ENCODE results near the gene ABCC8. TPM values are rescaled to one million over a fixed set of nuclear protein-coding genes. Genes with fewer than 3 reads are reported as not detected.

ABCC8 gene
- total RNA-seq, 1 donor from 2014 or later = not detected

DNA sequence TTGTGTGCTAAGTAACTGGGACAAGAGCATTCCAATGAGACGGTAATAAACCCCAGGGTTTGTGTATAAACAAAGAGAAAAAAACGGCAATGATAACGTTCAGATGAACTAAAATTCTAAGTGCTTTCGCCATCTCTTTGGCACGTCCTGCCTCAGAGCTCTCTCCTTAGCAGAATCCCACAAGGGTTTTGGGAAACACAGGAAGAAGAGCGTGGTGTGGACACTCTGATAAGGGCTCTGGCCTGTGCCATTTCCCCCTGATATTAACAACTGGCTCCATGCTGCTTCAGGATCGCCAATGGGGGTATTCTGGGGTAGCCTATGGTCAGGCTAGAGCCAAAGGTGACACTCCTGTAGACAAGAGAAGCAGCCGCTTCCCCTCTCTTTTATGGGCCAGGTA is 18.4 kb downstream of the ABCC8 start:
- DNase-seq = no peak
- no peak for ATAC-seq (ENCODE audit: low read depth)
- no peak overlapping the region for H3K27ac Mint-ChIP-seq
- TF ChIP-seq, protein P1, sequence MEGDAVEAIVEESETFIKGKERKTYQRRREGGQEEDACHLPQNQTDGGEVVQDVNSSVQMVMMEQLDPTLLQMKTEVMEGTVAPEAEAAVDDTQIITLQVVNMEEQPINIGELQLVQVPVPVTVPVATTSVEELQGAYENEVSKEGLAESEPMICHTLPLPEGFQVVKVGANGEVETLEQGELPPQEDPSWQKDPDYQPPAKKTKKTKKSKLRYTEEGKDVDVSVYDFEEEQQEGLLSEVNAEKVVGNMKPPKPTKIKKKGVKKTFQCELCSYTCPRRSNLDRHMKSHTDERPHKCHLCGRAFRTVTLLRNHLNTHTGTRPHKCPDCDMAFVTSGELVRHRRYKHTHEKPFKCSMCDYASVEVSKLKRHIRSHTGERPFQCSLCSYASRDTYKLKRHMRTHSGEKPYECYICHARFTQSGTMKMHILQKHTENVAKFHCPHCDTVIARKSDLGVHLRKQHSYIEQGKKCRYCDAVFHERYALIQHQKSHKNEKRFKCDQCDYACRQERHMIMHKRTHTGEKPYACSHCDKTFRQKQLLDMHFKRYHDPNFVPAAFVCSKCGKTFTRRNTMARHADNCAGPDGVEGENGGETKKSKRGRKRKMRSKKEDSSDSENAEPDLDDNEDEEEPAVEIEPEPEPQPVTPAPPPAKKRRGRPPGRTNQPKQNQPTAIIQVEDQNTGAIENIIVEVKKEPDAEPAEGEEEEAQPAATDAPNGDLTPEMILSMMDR (IDR thresholded peaks at IDR 0.05) = no peak
- peaks cover 10% of the 10 kb centered on the region for H3K27me3 Mint-ChIP-seq
- H3K4me3 Mint-ChIP-seq = no peak overlapping the region
- CTCF ChIA-PET = no interaction called here
- intact Hi-C loops (cut with micrococcal nuclease) = no loop called here
- POLR2A ChIA-PET = no interaction called here
- H3K9me3 Mint-ChIP-seq = no peaks in the 10 kb centered on the region
- no peaks in the 10 kb centered on the region for H3K4me1 Mint-ChIP-seq
- no peaks in the 10 kb centered on the region for H3K36me3 Mint-ChIP-seq (ENCODE audit: low read depth)

DNA sequence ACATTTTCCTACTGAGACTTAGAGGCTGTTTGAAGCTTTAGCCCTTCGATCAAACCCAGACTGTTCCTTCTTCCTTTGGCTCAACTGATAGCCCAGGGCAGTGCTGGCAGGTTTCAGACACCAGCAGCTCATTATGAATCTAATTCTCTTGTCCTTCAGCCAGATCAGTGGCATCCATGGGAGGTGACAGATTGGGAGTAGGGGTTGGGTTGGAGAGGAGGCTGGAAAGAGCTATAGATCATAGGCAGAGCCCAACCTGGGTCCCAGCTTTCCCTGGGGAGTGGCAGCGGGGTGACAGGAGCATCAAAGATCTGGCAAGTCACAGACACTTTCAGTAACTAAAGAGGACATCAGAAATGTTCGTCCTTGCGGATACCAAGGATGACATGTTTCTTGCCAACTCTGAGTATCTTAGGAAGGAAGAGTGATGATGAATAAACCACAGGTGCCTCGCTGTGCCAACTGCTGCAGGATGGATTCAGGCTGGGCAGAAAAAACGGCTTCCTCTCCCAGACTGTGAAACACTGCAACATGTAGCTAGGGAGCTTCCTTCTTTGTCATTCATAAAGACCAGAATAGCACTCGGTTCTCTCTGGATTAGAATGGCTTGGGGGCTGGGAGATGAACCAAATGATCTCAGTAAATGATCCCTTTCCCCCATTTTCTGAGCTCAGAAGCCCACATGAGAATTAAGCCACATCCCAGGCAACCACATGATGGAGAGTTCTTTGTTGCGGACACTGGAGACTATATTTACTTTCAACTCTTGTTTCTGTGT is 19.1 kb downstream of the ABCC8 start:
- Mint-ChIP-seq H3K4me1 (no peaks in the 10 kb centered on the region), H3K9me3 (no peaks in the 10 kb centered on the region), H3K36me3 (ENCODE audit: low read depth) (no peaks in the 10 kb centered on the region), H3K27ac (no peak overlapping the region), H3K4me3 (no peak overlapping the region), H3K27me3 (peaks cover 10% of the 10 kb centered on the region)
- intact Hi-C loops (cut with micrococcal nuclease) = no loop called here
- DNase-seq (no peak), ATAC-seq (ENCODE audit: low read depth) (no peak)
- TF ChIP-seq, protein P1 (IDR thresholded peaks at IDR 0.05) = no peak
- CTCF ChIA-PET = no interaction called here
- POLR2A ChIA-PET = no interaction called here

DNA sequence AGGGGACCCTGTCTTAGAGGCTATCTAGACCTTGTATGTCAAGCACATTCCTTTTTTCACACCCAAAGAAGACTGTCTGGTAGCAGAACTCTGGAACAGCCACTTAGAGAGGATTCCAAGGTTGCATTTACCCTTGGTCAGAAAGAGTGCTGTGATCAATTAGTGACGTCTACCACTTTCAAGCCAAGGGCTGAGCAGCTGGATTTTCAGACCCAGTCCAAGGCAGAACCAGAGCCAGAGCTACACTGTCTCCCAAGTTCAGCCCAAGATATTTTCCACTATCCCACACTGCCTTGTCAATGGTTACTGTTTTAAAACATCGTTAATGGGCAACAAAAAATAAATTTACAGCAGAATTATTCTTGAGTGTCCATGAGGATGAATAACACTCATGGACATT is 24.0 kb downstream of the ABCC8 start:
- H3K9me3 Mint-ChIP-seq = no peaks in the 10 kb centered on the region
- CTCF ChIA-PET = no interaction called here
- intact Hi-C loops (cut with micrococcal nuclease) = no loop called here
- ATAC-seq (ENCODE audit: low read depth) (no peak), DNase-seq (no peak)
- no peak overlapping the region for H3K4me3 Mint-ChIP-seq
- H3K27ac Mint-ChIP-seq = no peak overlapping the region
- H3K36me3 Mint-ChIP-seq (ENCODE audit: low read depth) = no peaks in the 10 kb centered on the region
- H3K4me1 Mint-ChIP-seq = no peaks in the 10 kb centered on the region
- POLR2A ChIA-PET = no interaction called here
- H3K27me3 Mint-ChIP-seq = peaks cover 10% of the 10 kb centered on the region
- TF ChIP-seq, protein P1 (IDR thresholded peaks at IDR 0.05) = no peak

DNA sequence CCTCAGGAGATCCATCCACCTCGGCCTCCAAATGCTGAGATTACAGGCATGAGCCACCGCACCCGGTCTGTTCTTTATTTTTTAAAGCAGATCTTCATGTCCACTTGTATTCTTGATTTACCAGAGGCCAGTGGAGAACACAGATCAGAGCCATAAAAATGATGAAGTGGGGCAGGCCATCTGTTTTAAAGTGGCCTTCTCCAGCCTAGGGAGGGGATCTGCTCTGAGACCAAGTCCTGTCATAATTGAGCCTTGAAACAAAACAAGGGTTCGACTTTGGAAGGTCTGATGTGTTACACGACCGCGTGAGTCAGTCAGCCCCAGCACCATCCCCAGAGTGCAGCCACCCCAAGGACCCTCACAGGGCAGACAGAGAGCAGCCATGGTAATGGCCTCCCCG is 27.5 kb downstream of the ABCC8 start:
- no peaks in the 10 kb centered on the region for H3K36me3 Mint-ChIP-seq (ENCODE audit: low read depth)
- CTCF ChIA-PET = no interaction called here
- POLR2A ChIA-PET = no interaction called here
- no peak for DNase-seq
- no peak overlapping the region for H3K4me3 Mint-ChIP-seq
- H3K27ac Mint-ChIP-seq = no peak overlapping the region
- no peaks in the 10 kb centered on the region for H3K9me3 Mint-ChIP-seq
- TF ChIP-seq, protein P1 (IDR thresholded peaks at IDR 0.05) = no peak
- H3K27me3 Mint-ChIP-seq = peaks cover 4% of the 10 kb centered on the region
- no peak for ATAC-seq (ENCODE audit: low read depth)
- H3K4me1 Mint-ChIP-seq = no peaks in the 10 kb centered on the region
- intact Hi-C loops (cut with micrococcal nuclease) = no loop called here

DNA sequence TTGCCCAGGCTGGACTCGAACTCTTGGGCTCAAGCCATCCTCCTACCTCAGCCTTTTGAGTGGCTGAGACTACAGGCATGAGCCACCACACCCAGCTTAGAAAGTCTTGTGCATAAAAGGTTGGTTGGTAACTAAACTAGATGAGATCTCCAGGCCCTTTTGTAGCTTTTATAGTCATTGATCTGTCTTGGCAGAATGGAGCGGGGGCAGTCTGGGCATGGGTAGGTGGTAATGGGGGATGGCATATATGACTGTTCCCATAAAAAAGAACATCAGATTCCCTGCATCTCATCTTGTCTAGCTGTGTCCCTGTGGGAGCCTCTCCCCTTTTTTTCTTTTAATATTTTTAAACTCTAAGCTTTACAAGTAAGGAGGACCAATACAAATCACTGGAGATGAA is 30.2 kb downstream of the ABCC8 start:
- Mint-ChIP-seq H3K27me3 (peaks cover 2% of the 10 kb centered on the region), H3K27ac (no peak overlapping the region), H3K36me3 (ENCODE audit: low read depth) (no peaks in the 10 kb centered on the region), H3K4me3 (no peak overlapping the region), H3K4me1 (no peaks in the 10 kb centered on the region), H3K9me3 (peaks cover under 1% of the 10 kb centered on the region)
- TF ChIP-seq, protein P1 (IDR thresholded peaks at IDR 0.05) = no peak
- CTCF ChIA-PET = no interaction called here
- intact Hi-C loops (cut with micrococcal nuclease) = no loop called here
- POLR2A ChIA-PET = no interaction called here
- ATAC-seq (ENCODE audit: low read depth) = no peak
- DNase-seq = no peak
